DND-41 (cell line): ENCODE data around the gene TCEAL4.

ENCODE experiments used
- ATAC-seq: fragments of 200-7000 bp; cut with Tn5 transposase; 3 replicates; pipeline ENCODE4 v1.9.1; 2021; ENCODE audit warnings: low read depth; ENCODE audit not compliant: insufficient read depth
- DNase-seq: peaks from one replicate; pipeline ENCODE4 v3.0.0-alpha.2; 2020
- H2AFZ ChIP-seq: 2 replicates; pipeline ENCODE4 v1.6.0; 2012; ENCODE audit warnings: low read depth, low read length
- H3K27ac ChIP-seq: 2 replicates; pipeline ENCODE4 v1.5.1; 2012; ENCODE audit warnings: low read length, inconsistent platforms
- H3K27me3 ChIP-seq: fragments of 200-600 bp; sonication (generic); 2 replicates; pipeline ENCODE4 v1.6.0; 2012; ENCODE audit warnings: low read length, mild to moderate bottlenecking, inconsistent platforms; ENCODE audit not compliant: insufficient read depth, poor library complexity
- H3K36me3 ChIP-seq: 2 replicates; pipeline ENCODE4 v1.5.1; 2012; ENCODE audit warnings: low read length, inconsistent platforms; ENCODE audit not compliant: insufficient read depth
- H3K4me1 ChIP-seq: 2 replicates; pipeline ENCODE4 v1.5.1; 2012; ENCODE audit warnings: mild to moderate bottlenecking, low read length; ENCODE audit not compliant: insufficient read depth
- H3K4me2 ChIP-seq: 2 replicates; pipeline ENCODE4 v1.6.0; 2012; ENCODE audit warnings: mild to moderate bottlenecking, moderate library complexity, low read length, inconsistent platforms; ENCODE audit not compliant: insufficient read depth
- H3K4me3 ChIP-seq, 2 experiments: fragments of 200-600 bp in 1 of 2; shearing (Covaris generic) in 1 of 2; 2 replicates each; pipeline ENCODE4 v1.5.1; 2012 to 2016; ENCODE audit warnings: inconsistent platforms in 2 of 2, low read length in 2 of 2, mild to moderate bottlenecking in 2 of 2, low read depth in 1 of 2, moderate library complexity in 1 of 2
- H3K79me2 ChIP-seq: 2 replicates; pipeline ENCODE4 v1.6.0; 2012; ENCODE audit warnings: low read length, inconsistent platforms; ENCODE audit not compliant: insufficient read depth
- H3K9ac ChIP-seq: 2 replicates; pipeline ENCODE4 v1.6.0; 2012; ENCODE audit warnings: low read depth, mild to moderate bottlenecking, inconsistent platforms, low read length, moderate library complexity
- H3K9me3 ChIP-seq: 2 replicates; pipeline ENCODE4 v1.5.1; 2012; ENCODE audit warnings: low read length, moderate library complexity, mild to moderate bottlenecking, inconsistent platforms; ENCODE audit not compliant: insufficient read depth, severe bottlenecking
- H4K20me1 ChIP-seq: 2 replicates; pipeline ENCODE4 v1.6.0; 2012; ENCODE audit warnings: low read length; ENCODE audit not compliant: insufficient read depth
- EZH2 ChIP-seq: IDR thresholded peaks from 3 replicates; pipeline ENCODE4 v1.6.1; 2012; ENCODE audit warnings: borderline replicate concordance, low read depth, mild to moderate bottlenecking, moderate library complexity, low read length, inconsistent platforms; ENCODE audit not compliant: severe bottlenecking
- TF ChIP-seq, protein P1 (sequence below): IDR thresholded peaks from 2 replicates; pipeline ENCODE4 v1.5.1; 2012; ENCODE audit warnings: borderline replicate concordance, low read length, moderate library complexity, mild to moderate bottlenecking; ENCODE audit not compliant: poor library complexity, severe bottlenecking; ENCODE audit errors: extremely low read depth

TCEAL4 gene

DNA sequence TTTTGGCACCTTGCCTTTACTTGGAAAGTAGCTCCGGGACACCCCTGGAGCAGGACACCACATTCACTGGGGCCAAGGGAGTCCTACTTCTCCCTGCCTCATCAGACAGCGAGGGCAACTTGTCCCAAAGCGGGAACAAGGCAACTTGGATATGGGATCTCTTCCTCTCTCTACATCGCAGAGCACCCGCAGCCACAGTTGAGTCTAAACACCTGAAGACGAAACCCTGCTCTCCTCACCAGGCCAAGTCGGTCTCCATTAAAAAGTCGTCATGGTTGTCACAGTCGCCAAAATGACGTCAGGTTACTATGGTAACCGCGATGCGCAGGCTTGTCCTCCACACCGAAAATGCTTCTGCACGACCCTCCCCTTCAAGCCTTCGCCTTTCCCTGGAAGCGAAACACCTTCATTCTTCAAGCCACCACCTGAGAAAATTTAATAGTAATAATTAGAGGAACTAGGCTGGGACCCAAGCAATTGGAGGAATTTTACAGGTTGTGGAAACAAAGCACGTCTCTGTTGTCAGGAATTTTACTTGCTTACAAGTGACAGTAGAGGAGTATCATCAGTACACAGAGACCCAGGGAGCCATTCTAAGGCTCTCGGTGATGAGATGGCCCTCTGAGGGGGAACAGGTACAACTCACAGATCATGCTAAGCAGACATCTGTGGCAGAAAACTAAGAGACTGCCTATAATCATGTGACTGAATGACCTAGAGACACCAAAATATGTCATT lies 30.5 kb upstream of the TCEAL4 start:
- Histone ChIP-seq H3K4me3 (peak overlapping the region; percentile 37 to 87), H3K9me3 (no peaks in the 10 kb centered on the region), H3K4me1 (peaks cover 14% of the 10 kb centered on the region), H3K79me2 (no peaks in the 10 kb centered on the region), H3K9ac (peak overlapping the region; percentile 63), H2AFZ (peak overlapping the region; percentile 98), H3K4me2 (peak overlapping the region; percentile 90), H3K27me3 (no peaks in the 10 kb centered on the region), H3K36me3 (no peaks in the 10 kb centered on the region), H4K20me1 (no peaks in the 10 kb centered on the region), H3K27ac (peak overlapping the region; percentile 66)
- peak; percentile 92 for ATAC-seq
- TF ChIP-seq, protein P1, sequence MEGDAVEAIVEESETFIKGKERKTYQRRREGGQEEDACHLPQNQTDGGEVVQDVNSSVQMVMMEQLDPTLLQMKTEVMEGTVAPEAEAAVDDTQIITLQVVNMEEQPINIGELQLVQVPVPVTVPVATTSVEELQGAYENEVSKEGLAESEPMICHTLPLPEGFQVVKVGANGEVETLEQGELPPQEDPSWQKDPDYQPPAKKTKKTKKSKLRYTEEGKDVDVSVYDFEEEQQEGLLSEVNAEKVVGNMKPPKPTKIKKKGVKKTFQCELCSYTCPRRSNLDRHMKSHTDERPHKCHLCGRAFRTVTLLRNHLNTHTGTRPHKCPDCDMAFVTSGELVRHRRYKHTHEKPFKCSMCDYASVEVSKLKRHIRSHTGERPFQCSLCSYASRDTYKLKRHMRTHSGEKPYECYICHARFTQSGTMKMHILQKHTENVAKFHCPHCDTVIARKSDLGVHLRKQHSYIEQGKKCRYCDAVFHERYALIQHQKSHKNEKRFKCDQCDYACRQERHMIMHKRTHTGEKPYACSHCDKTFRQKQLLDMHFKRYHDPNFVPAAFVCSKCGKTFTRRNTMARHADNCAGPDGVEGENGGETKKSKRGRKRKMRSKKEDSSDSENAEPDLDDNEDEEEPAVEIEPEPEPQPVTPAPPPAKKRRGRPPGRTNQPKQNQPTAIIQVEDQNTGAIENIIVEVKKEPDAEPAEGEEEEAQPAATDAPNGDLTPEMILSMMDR, result no peak
- no peak for TF ChIP-seq EZH2
- DNase-seq, result peak; percentile 71

GRCh38 chrX:103556963-103557612 lies 28.2 kb upstream of the TCEAL4 start:
- ATAC-seq (no peak), DNase-seq (no peak)
- H3K27me3 ChIP-seq, result no peaks in the 10 kb centered on the region
- H3K9ac ChIP-seq, result no peak overlapping the region
- no peaks in the 10 kb centered on the region for H3K9me3 ChIP-seq
- TF ChIP-seq, protein P1, result no peak
- H3K36me3 ChIP-seq, result no peaks in the 10 kb centered on the region
- H3K4me1 ChIP-seq, result peaks cover 14% of the 10 kb centered on the region
- H2AFZ ChIP-seq, result no peak overlapping the region
- H3K27ac ChIP-seq, result no peak overlapping the region
- H3K4me2 ChIP-seq, result no peak overlapping the region
- no peak overlapping the region for H3K4me3 ChIP-seq
- no peaks in the 10 kb centered on the region for H4K20me1 ChIP-seq
- no peaks in the 10 kb centered on the region for H3K79me2 ChIP-seq

DNA sequence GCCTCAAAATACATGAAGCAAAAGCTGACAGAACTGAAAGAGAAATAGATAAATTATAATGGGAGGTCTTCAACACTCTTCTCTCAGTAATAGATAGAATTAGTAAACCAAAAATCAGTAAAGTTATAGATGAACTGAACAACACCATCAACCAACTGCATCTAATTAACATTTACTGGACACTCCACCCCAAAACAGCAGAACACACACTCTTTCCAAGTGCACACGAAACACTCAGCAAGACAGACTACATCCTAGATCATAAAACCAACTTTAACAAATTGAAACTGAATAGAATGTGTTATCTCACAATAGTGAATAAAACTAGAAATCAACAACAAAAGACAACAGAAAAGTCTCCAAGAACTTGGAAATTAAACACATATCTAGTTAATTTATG lies 25.1 kb upstream of the TCEAL4 start:
- H3K27ac ChIP-seq, result no peak overlapping the region
- ATAC-seq, result no peak

More for the DNA sequence above, 25.1 kb upstream of the TCEAL4 start:
- DNase-seq, result no peak
- Histone ChIP-seq H3K4me3 (no peak overlapping the region), H3K4me1 (peaks cover under 1% of the 10 kb centered on the region; the same call in 1 of the 2 replicates), H3K36me3 (no peaks in the 10 kb centered on the region), H2AFZ (no peak overlapping the region), H3K9ac (no peak overlapping the region), H3K4me2 (no peak overlapping the region), H3K27me3 (no peaks in the 10 kb centered on the region), H3K9me3 (no peaks in the 10 kb centered on the region), H3K79me2 (no peaks in the 10 kb centered on the region), H4K20me1 (no peaks in the 10 kb centered on the region)
- TF ChIP-seq, protein P1, result no peak
- no peak for TF ChIP-seq EZH2
